HT-29 (cell line): ENCODE data around the gene NTM. TPM values are rescaled to one million over a fixed set of nuclear protein-coding genes. Genes with fewer than 3 reads are reported as not detected.

Experiments used
- DNase-seq: peaks from one replicate; pipeline ENCODE4 v3.0.0-alpha.2; 2015; ENCODE audit warnings: low spot score
- total RNA-seq: library from RNA; depleted of rRNA; stranded (reverse); fragments of >200 nt; shearing (Covaris generic); gene quantifications from 2 replicates; pipeline ENCODE4 v1.2.3, GENCODE V29; 2014

NTM gene
- total RNA-seq, 1 experiment from 2014 or later: not detected

DNA sequence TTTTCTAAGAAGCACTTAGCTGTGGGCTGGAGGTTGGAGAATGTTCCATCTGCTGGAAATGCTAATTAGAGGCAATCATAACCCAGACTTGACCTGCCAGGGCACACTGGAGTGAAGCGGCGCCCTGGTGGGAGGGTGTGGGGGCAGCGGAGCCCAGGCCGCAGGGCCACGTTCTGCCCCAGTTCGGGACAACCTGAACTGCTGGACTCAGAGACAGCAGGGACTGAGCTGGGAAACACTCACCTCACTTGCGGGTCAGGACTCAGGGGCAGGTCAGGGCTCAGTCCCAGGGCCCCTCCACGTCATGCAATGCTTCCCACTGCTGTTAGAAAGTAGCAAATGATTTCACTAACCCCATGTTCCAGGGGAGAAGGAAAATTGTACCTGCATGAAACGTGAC lies 316.4 kb downstream of the NTM start:
- no peak for DNase-seq

DNA sequence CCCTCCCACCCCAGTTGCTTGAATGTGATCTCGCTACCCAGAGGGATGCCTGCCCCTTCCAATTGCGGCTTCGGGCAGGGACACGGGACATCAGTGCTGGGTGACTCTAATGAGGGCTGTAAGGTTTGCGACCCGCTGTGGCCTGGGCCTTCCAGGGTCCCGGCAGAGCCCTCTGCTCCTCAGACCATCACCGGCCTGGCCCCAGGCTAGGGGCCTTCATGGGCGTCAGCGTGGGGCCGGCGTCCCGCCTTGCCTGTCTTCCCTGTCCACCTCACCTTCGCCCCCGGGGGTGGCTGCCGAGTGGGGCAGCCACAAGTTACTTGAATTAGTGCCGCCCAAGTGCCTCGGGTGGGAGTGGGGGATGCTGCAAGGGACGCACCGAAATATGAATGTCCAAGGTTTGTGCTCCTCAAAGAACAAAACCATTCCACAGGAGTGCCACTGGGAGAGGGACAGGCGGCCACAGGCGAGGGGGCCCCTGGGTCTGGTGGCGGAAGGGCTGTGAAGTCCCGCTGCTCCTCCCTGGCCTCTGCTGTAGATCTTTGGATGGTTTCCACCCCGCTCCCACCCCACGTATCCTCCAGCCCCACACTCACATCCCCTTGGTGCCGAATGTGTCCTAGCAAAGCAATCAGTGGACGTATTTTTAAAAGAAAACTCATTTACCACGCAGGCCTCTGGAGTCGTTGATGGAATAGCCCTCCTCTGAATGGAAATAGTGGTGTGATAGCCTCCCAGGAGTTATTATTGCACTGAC lies 317.1 kb downstream of the NTM start:
- DNase-seq: no peak

DNA sequence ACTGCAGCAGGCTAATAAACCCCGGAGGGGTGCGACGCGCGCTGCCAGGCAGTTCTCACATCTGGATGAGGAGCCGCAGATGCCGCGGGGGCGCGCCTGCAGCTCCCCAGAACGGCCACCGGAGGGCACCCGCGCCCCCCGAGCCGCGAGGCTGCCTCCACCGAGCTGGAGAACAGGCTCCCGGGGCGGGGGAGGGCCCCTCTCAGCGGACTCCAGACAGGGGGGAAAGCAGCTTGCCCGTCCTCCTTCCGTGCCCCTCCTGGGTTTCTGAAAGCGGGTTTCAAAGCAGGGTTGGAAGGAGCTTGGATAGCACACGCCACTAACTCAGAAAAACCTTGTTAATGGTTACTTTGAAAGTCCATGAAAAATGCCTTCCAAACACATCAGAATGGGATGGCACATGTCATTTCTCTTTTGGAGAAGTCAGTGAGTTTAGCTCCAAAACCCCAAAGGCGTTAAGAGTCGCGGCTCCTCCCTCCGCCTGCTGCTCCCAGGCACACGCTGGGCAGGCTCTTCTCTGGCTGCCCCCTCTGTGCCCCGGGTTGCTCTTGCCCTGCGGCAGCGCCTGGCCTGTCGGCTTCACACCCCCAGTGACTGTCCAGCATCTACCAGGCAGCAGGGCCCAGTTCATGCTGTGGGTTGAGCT lies 317.8 kb downstream of the NTM start:
- DNase-seq: peak; percentile 35

DNA sequence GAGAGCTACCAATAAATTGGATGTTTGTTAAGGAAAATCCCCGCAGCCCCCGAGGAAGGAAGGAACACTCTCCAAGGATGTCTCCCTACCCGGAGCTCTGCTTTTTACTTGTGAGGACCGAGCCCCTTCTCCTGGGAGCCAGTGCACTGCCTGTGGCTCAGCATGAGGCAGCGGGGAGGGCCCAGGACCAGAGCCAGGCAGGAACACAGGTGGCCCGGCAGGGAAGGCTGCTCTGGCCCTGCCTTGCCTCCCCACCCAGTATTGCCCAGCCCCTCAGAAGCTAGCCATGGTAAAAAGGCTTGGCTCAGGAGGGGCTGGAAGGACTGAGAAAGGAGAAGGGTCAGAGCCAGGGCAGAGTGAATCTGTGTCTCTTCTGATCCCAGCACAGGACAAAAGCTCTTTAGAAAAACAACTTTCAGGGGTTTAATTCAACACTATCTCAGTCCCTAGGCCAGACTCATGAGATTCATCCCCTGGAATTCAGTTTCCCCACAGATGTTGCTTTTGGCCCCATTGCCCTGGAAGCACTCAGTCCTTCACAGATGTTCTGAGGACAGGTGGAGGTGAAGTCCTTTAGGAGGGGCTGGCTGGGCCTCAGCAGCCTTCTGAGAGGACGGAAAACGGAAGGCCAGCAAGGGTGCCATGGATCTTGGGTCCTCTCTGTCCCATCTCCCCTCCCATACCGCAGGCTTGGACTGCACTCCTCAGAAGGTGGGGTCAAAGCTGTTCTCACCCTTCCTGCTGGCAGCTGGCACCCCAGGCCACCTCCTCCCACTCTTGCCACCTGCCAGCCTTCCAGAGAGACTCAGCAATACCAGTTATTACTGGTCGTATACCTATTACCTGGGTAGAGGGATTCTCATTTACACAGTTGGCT lies 318.9 kb downstream of the NTM start:
- no peak for DNase-seq

DNA sequence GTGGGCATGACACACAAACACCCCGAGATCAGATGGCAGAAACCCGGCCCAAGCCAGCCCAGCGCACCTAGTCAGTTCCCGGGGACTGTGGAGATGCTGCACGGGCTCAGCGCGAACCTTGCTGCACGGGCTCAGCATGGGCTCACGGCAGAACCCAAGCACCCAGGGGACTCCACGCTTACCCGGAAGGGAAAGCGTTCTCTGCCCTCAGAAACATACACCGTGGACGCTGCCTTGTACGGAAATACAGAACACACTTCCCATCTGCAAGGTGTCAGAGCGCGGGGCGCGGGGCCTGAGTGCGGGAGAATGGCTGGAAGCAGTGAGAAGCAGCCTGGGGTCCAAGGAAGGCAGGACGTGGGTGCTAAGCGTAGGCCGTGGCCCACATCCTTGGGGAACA lies 319.9 kb downstream of the NTM start:
- no peak for DNase-seq

DNA sequence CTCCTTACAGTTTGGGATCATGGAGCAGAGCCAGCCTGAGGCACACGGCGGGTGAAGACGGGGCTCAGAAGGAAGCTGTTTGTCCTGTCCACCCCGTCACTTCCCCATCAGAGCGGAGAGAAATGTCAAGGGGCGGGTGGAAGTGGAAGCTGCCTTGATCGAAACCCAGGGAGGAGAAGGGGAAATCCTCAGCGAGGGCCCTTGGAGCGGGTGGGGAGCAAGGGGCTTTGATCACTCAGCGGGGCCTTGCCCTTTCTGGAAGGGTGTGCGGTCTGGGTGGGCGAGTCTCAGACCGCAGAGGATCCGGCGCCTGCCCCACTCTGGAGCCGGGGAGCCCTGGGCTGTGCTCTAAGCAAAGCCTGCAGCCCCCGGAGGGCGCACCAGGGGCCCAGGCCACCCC lies 320.4 kb downstream of the NTM start:
- no peak for DNase-seq

DNA sequence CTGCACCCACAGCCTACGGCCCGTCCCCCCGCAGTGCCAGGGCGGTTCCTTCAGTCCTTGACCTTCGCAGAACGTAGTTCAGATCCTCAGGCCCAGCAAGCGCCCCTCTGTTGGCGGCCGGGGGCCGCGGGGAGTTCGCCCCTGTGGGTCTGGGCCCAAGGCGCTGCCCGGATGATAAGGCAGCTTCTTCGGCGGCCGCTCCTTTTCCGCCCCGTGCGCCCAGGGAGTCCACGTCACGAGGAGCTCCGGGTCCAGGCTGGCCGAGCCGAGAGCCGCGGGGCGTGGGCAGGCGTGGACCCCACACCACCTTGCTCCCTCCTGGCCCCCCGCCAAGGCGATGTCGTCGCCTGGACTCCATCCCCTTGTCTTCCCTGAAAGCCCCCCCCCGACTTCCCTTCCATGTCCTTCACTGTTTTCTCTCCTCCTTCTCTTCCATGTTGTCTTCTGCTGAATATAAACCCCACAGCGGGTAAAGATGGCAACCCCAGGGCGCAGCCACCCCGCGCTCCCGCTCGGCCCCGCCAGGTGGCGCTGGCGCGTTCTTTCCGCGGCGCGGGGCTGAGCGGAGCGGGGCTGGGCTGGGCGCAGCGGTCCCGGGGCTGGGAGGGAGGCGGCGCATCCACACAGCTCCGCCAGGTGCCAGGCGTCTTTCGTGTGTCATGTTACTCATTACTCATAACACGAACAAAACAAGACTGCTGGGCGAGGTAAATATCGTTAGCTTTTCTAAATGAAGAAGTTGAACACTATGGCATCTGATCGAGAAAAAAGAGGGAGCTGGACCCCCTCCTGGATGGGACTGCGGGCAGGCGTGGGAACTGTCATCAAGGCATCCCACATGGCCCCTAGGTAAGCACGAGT lies 321.0 kb downstream of the NTM start:
- DNase-seq: no peak

DNA sequence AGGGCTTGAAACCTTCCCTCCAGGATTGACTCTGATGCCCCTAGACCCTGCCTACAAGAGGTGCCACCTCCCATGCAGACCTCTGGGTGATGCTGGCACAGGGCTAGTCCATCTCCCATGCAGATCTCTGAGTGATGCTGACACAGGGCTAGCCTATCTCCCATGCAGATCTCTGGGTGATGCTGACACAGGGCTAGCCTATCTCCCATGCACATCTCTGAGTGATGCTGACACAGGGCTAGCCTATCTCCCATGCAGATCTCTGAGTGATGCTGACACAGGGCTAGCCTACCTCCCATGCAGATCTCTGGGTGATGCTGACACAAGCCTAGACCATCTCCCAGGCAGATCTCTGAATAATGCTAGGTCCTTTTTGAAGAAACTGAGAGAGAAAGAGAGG lies 321.7 kb downstream of the NTM start:
- DNase-seq: no peak

DNA sequence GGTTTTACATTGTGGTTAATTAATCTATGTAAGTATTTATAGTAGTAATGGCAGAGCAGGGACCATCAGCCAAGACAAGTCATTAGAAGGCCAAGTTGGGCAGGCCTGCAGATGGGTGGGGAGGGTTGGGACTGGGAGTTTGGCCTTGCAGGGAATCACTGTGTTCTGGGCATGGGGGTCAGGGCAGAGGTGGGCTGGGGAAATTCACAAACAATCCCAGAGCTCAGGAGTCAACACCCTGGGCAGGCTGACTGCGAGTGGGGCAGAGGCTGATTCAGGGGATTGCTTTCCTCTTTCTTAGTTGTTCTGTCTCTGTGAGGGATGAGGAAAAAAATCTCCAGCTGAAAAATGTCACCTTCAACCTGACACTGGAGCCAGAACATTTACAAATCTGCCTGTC lies 322.5 kb downstream of the NTM start:
- DNase-seq: no peak

DNA sequence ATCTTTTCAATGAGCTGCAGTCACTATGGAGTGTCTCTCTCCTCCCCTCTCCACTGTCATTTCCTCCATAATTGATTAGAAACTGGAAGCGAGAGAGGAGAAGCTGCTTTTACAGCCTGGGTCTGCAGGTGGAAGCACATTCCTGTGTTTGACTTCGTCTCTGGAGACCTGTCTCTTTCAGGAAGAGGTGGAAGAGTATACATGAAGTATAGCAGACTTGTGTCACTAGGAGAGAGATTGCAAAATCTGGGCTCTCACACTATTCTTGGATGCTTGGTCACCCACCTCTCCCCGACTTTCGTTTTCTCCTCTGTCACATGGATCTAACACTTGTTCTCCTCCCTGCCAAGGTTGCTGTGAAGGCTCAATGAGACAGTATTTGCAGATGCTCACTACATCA lies 323.3 kb downstream of the NTM start:
- DNase-seq: no peak

DNA sequence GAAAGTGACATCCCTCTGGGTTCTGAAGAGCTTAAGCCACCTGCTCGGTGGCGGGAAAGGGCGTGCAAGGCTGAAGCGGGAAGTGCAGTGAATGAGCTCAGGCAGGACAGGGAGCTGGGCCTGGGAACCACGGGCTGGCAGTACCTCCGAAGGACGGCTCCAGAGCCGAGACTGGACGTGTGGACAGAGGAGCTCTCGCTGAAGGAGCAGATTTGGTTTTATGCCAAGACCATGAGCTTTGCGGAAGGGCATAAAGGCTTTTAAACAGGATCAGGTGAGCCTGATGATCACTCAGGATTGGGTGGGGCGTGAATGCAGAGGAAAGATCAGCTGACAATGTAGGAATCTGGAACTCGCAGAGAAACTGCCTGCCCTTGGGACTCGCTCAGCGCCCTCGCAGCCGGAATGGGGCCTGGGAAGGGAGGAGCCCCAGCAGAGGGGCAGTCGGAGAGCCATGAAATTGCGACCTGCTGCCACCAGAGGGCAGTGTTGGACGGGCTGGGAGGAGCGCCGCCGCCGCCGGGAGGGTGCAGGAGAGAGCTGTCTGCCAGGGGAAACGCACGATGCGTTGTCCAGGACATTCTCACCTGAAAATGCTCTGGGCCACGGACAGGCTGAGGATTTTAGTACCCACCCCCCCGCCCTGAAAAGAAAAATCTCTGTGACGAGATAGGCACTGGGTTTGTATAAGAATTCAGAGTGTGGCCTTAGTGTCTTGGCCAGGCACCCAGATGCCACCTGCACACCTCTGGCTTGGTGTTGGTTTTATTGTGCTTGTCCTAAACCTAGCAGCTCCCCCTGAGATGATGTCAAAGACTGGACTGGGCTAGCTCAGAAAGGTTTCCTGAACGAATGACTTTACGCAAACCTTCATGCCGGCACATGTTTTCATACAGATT lies 324.4 kb downstream of the NTM start:
- peak; percentile 84 for DNase-seq

DNA sequence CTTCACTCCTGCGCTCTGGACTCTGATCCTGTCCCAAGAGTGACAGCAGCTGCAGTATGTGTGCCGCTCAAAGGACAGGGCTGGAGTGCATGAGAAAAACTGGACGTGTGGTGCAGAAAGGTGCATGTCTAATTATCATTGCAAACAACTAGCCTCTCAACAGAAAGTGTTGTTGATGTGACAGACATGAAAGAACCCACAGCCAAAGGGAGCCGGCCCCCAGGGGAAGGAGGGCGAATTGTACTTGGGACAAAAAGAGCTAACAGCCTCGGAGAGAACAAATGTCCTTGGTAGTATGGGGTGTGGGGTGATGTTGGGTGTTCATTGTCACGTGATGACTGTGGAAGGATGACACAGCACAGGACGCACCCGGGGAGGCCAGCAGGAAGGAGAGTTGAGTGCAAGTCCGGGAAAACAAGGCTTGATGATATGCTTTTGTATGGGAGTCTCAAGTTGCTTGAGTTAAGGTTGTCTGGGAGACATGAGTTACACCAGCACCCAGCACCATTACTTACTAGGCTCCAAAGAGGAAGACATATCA lies 325.5 kb downstream of the NTM start:
- DNase-seq: no peak

DNA sequence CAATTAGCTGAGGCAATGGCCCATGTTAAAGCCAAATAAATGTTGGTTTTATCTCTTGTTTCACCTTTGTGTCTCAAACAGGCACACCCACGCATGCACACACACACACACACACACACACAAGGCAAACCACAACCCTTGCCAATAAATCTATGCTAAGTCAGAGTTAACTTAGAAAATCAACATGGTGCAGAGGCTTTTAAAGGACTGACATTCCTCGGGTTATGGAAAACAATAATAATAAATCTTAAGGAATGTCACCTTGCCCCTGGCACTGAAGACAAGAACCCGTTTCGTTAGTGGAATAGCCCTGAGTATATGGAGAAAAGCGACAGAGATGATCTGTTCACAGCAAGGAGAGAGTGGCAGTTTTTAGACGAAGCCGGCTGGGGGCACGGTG lies 326.3 kb downstream of the NTM start:
- no peak for DNase-seq

DNA sequence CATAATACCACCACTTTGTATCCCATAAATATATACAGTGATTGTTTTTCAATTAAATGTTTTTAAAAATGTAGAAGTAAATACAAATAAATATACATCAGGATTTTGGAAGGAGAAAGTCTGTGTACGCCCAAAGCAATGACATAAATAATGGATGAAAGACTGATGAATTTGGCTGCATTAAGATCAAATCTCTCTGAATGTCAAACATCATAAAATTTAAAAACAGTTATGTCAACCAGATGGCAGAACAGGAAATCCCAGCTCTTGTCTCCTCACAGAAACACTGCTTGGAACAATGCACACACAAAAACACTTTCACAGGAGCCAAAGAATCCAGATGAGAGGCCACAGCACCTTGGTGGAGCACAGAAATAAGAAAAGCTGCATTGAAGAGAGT lies 332.9 kb downstream of the NTM start:
- DNase-seq: no peak

DNA sequence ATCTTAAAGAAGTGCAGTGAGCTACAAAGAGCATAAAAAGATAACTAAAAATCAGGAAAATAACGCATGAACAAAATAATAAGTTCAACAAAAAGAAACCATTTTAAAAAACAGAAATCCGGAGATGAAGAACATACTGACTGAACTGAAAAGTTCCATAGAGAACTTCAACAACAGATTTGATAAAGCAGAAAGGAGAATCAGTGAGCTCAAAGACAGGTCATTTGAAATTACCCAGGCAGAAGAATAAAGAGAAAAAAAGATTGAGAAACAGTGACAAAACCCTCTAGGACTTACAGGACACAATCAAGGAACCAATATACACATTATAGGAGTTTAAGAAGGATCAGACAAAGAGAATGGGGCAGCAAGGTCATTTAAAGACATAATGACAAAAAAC lies 334.3 kb downstream of the NTM start:
- no peak for DNase-seq

DNA sequence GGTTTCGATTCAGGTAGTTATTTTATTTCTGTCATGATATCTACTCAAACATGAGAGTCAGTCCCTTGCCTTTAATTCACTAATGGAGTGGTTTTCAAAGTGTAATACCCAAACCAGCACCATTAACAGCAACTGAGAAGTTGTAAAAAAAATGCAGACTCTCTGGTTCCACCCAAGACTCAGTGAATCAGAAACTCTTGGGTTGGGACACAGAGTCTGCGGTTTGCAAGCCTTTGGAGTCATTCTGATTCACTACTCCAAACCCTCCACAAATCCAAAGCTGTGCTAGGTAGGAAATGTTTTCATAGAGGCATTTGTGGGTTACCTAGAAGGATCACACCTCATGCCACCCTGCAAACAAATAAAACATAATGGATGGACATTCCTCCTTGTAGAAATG lies 340.1 kb downstream of the NTM start:
- DNase-seq: no peak

DNA sequence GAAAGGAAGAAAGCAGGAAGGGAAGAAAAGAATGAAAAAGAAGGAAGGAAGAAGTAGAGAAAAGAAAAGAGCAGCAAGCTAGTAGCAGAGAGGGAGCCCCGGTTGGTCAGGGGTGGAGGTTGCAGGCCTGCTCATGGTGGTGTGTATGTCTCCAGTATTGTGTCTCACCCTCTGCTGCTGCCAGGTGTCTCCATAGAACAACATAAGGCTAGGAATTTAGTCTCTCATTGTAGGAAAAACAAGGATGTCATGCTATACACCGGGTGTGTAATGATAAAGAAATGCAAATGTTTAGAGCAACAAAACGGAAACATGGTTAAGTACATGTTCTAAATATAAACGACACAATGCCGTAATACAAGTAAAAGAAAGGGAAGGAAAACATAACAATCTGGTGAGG lies 342.5 kb downstream of the NTM start:
- DNase-seq: no peak

DNA sequence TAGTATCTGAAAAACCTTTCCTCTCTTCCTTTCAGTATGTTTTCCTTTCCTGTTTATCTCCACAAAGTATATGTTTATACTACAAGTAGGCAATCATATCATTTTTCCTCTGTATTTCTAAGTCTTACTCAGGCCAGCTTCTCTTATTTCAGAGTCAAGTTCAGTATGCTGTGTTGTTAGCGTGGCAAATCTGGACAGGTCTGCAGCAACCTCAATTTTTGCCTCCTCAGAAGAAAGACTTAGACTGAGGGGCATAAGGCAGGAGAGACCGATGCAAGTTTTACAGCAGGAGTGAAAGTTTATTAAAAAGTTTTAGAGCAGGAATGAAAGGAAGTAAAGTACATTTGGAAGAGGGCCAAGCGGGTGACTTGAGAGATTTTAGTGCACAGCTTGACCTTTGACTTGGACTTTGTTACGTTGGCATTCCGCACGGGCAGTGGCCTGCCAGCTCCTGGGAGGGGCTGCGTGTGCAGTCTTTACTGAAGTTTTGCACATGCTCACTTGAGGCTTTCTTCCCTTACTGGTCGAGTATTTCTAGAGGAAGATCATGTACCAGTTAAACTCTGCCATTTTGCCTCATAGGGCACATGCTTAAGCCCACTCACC lies 343.2 kb downstream of the NTM start:
- DNase-seq: peak; percentile 33

DNA sequence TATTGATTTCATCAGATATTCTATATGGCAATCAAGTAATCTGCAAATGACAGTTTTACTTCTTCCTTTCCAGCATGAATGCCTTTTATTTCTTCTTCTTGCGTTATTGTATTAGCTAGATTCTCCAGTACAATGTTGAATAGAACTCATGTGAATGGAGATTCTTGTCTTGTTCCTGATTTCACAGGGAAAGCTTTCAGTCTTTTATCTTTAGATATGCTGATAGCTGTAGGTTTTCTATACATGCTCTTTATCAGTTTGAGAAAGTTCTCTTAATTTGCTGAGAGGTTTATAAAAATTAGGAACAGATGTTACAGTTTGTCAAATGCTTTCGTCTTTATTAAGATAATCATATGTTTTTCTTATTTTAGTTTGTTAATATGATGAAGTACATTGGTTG lies 347.2 kb downstream of the NTM start:
- no peak for DNase-seq

DNA sequence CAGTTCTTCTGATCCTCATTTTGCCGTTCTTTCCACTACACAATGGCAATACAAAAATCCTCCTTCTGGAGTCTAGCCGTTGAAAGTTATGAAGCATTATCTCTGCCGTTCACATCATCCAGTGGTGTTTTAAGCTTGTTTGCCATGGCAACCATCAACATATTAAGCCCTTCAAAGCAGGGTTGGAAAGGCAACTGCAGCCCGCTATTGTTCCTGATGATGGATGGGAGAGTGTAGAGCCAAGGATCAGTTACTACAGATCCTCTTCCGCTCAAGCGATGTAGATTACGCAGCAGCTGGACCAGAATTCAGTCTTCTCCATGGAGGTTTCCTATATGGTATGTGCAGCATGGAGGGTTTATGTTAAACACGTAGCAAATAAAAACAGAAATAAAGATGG lies 352.7 kb downstream of the NTM start:
- no peak for DNase-seq
